Measurements from ENCODE around the gene HSP90B1. TPM values are rescaled to one million over a fixed set of nuclear protein-coding genes. Genes with fewer than 3 reads are reported as not detected.

The HSP90B1 gene
- total RNA-seq, 1 experiment from 2014 or later = 864 TPM

DNA sequence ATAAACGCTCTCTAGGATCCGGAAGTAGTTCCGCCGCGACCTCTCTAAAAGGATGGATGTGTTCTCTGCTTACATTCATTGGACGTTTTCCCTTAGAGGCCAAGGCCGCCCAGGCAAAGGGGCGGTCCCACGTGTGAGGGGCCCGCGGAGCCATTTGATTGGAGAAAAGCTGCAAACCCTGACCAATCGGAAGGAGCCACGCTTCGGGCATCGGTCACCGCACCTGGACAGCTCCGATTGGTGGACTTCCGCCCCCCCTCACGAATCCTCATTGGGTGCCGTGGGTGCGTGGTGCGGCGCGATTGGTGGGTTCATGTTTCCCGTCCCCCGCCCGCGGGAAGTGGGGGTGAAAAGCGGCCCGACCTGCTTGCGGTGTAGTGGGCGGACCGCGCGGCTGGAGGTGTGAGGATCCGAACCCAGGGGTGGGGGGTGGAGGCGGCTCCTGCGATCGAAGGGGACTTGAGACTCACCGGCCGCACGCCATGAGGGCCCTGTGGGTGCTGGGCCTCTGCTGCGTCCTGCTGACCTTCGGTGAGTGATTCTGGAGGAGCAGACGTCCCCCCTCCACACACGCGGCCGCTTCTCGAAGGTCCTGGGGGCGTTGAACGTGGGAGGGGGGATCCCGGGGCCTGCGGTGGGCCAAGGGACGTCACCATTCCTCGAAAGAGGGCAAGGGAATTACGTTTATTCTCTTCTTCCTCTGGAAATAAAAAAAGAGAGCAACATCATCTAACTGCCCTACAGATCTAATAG is at the start of gene HSP90B1 (continued):
- TF ChIP-seq FOXK1 (CRISPR knock-in tag; IDR thresholded peaks at IDR 0.05) (peak; percentile 93), ATF2 (CRISPR knock-in tag; IDR thresholded peaks at IDR 0.05; ENCODE audit: borderline replicate concordance, low read depth) (no peak; the same call in 1 of the 2 replicates), KAT7 (CRISPR knock-in tag; IDR thresholded peaks at IDR 0.05; ENCODE audit: borderline replicate concordance) (0 out of 2 replicates have a peak, but pooled peaks have one; percentile 32), ETV6 (CRISPR knock-in tag; IDR thresholded peaks at IDR 0.05) (0 out of 2 replicates have a peak, but pooled peaks have one; percentile 52), OVOL2 (CRISPR knock-in tag; IDR thresholded peaks at IDR 0.05; ENCODE audit: borderline replicate concordance) (no peak; the same call in 1 of the 2 replicates), ZNF138 (CRISPR knock-in tag; conservative IDR thresholded peaks at IDR 0.05) (no peak), ERG (CRISPR knock-in tag; IDR thresholded peaks at IDR 0.05) (no peak), TCF7 (CRISPR knock-in tag; IDR thresholded peaks at IDR 0.05; ENCODE audit: low read depth) (no peak), ATF1 (CRISPR knock-in tag; IDR thresholded peaks at IDR 0.05) (no peak), PRRX2 (CRISPR knock-in tag; IDR thresholded peaks at IDR 0.05) (no peak), ARID4B (CRISPR knock-in tag; IDR thresholded peaks at IDR 0.05; ENCODE audit: borderline replicate concordance) (peak; percentile 81; the same call in 1 of the 2 replicates), MLX (CRISPR knock-in tag; IDR thresholded peaks at IDR 0.05) (peak; percentile 22; the same call in 1 of the 2 replicates), SP1 (CRISPR knock-in tag; conservative IDR thresholded peaks at IDR 0.05) (peak; percentile 90), FOXJ3 (CRISPR knock-in tag; IDR thresholded peaks at IDR 0.05; ENCODE audit: borderline replicate concordance) (no peak), SOX15 (CRISPR knock-in tag; IDR thresholded peaks at IDR 0.05) (no peak), ZNF512 (CRISPR knock-in tag; IDR thresholded peaks at IDR 0.05; ENCODE audit: borderline replicate concordance) (no peak), ESRRA (CRISPR knock-in tag; IDR thresholded peaks at IDR 0.05; ENCODE audit: borderline replicate concordance) (no peak), FOXP1 (CRISPR knock-in tag; IDR thresholded peaks at IDR 0.05; ENCODE audit: borderline replicate concordance) (peak; percentile 61; the same call in 1 of the 2 replicates)
- TF ChIP-seq, protein P1, sequence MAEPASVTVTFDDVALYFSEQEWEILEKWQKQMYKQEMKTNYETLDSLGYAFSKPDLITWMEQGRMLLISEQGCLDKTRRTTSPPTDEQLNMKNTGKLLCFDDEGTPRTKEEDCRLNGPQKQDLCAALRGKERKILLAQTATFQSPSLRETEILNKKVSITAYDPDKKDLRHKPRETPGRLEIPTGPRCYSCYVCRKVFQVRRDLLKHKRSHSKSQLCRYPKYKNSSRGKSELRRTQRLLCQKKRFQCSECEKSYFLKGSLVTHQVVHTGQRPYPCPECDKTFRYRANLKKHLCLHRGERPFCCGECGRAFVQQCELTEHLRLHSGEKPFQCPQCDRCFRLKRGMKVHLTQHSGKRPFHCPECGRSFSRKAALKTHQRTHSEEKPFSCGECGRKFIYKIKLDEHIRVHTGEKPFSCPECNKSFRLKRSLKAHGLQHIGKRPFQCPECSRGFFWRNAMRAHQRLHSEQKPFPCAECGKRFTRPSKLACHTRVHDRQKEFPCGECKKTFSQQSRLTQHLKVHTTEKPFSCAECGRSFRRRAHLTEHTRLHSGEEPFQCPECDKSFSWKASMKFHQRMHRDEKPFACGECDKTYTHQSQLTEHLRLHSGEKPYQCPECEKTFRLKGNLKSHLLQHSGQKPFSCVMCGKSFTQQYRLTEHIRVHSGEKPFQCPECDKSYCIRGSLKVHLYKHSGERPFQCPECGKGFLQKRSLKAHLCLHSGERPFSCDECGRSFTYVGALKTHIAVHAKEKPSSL (CRISPR knock-in tag; conservative IDR thresholded peaks at IDR 0.05) = no peak
- TF ChIP-seq, protein P2, sequence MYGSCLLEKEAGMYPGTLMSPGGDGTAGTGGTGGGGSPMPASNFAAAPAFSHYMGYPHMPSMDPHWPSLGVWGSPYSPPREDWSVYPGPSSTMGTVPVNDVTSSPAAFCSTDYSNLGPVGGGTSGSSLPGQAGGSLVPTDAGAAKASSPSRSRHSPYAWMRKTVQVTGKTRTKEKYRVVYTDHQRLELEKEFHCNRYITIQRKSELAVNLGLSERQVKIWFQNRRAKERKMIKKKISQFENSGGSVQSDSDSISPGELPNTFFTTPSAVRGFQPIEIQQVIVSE (CRISPR knock-in tag; IDR thresholded peaks at IDR 0.05; ENCODE audit: borderline replicate concordance) = no peak
- TF ChIP-seq, protein P3, sequence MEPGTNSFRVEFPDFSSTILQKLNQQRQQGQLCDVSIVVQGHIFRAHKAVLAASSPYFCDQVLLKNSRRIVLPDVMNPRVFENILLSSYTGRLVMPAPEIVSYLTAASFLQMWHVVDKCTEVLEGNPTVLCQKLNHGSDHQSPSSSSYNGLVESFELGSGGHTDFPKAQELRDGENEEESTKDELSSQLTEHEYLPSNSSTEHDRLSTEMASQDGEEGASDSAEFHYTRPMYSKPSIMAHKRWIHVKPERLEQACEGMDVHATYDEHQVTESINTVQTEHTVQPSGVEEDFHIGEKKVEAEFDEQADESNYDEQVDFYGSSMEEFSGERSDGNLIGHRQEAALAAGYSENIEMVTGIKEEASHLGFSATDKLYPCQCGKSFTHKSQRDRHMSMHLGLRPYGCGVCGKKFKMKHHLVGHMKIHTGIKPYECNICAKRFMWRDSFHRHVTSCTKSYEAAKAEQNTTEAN (CRISPR knock-in tag; IDR thresholded peaks at IDR 0.05) = 0 out of 2 replicates have a peak, but pooled peaks have one; percentile 16
- TF ChIP-seq, protein P4, sequence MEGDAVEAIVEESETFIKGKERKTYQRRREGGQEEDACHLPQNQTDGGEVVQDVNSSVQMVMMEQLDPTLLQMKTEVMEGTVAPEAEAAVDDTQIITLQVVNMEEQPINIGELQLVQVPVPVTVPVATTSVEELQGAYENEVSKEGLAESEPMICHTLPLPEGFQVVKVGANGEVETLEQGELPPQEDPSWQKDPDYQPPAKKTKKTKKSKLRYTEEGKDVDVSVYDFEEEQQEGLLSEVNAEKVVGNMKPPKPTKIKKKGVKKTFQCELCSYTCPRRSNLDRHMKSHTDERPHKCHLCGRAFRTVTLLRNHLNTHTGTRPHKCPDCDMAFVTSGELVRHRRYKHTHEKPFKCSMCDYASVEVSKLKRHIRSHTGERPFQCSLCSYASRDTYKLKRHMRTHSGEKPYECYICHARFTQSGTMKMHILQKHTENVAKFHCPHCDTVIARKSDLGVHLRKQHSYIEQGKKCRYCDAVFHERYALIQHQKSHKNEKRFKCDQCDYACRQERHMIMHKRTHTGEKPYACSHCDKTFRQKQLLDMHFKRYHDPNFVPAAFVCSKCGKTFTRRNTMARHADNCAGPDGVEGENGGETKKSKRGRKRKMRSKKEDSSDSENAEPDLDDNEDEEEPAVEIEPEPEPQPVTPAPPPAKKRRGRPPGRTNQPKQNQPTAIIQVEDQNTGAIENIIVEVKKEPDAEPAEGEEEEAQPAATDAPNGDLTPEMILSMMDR (IDR thresholded peaks at IDR 0.05) = no peak
